Articular chondrocyte of knee joint (primary cell): ENCODE measurements around the gene SPINT3. TPM values are rescaled to one million over a fixed set of nuclear protein-coding genes. Genes with fewer than 3 reads are reported as not detected.

Experiments
- small RNA-seq: library from RNA; depleted of rRNA; stranded (forward); fragments of <200 nt; gene quantifications from one replicate; pipeline ENCODE3, GENCODE V24; 2012
- total RNA-seq: library from RNA; depleted of rRNA; stranded (reverse); fragments of >200 nt; gene quantifications from 2 replicates; pipeline ENCODE4 v1.2.3, GENCODE V29; 2012

SPINT3 gene, protein sequence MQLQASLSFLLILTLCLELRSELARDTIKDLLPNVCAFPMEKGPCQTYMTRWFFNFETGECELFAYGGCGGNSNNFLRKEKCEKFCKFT
- not detected in 2 replicates for total RNA-seq

GRCh38 chr20:45515147-45515913 is at the start of gene SPINT3:
Gene SPINT3, minus strand, starts transcription at chr20:45515622. Its CDS starts 14 bp downstream, at chr20:45515608.

GRCh38 chr20:45547206-45547770 is 31.9 kb upstream of the SPINT3 start, which contains the start of gene EPPIN:
Gene EPPIN, minus strand, starts transcription at chr20:45547401. Its CDS starts 44 bp downstream, at chr20:45547357.

GRCh38 chr20:45539382-45539781 is 24.0 kb upstream of the SPINT3 start, which contains the start of gene WFDC6:
Gene WFDC6, minus strand, starts transcription at chr20:45539482. Its CDS starts 75 bp downstream, at chr20:45539407.

DNA sequence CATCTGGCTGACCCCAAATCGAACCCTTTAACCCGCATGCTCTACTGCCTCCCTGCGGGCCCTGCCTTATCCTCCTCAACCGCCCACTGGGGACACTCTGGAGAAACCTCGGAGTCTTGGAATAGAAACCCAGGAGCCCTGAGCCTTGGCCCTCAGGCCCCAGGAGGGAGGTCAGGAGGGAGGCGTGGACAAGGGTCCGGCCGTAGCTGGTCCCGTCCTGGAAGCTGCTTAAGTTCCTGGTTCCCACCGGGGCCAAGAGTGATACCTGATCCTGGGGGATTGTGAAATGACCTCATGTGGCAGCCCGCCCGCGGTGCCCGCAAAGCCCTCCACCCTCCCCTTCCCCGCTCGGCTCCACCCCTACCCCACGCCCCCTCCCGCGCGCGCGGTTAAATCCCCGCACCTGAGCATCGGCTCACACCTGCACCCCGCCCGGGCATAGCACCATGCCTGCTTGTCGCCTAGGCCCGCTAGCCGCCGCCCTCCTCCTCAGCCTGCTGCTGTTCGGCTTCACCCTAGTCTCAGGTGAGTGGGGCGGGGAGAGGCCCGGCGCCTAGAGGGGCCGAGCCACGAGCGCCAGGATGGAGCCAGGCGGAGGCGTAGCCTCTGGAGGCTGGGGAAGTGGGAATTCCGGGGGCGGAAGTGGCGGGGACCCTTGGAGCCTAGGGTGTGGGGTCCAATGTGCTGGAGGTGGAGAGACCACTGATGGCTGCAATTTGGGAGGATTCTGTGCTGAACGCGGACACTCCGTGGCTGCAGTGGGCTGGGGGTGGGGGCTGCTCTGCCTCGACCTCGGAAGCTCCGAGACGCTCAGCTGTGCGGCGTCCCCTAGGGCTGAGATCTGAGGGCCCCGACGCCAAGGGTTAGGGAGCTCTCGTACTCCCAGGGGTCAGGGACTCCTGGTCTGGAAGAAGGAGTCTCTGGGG is 45.8 kb downstream of the SPINT3 start, which contains the start of gene WFDC2:
Gene WFDC2, plus strand, starts transcription at position 418 of the 926 bp plus-strand sequence. Its CDS starts 29 bp downstream, at position 447.

Small RNA genes within 50 kb of the gene (small RNA-seq; reads per million reads assigned to genes)
- not detected for gene AL031663.1
- not detected for gene HSPD1P21
- gene RNA5SP485 = not detected

Other genes starting within 250 kb of the SPINT3 start
- not detected in 2 replicates for gene RBPJL, start 208.8 kb downstream of the SPINT3 start, total RNA-seq
- not detected in 2 replicates for gene MATN4, start 207.3 kb downstream of the SPINT3 start, total RNA-seq
- 353 and 389 TPM in 2 replicates for gene SDC4, start 167.2 kb downstream of the SPINT3 start, total RNA-seq
- gene SYS1, start 152.5 kb downstream of the SPINT3 start, total RNA-seq = 25.7 and 34.5 TPM in 2 replicates
- not detected in 2 replicates for gene TP53TG5, start 137.3 kb downstream of the SPINT3 start, total RNA-seq
- gene DBNDD2, start 107.3 kb downstream of the SPINT3 start, total RNA-seq = 4.1 and 4.5 TPM in 2 replicates
- 46.9 and 52.1 TPM in 2 replicates for gene PIGT, start 99.5 kb downstream of the SPINT3 start, total RNA-seq
- 0.22 and 0.65 TPM in 2 replicates for gene WFDC2, start 45.9 kb downstream of the SPINT3 start, total RNA-seq
- gene WFDC6, start 23.9 kb upstream of the SPINT3 start, total RNA-seq = not detected in 2 replicates
- not detected in 2 replicates for gene EPPIN, start 31.8 kb upstream of the SPINT3 start, total RNA-seq
- not detected in 2 replicates for gene WFDC8, start 63.7 kb upstream of the SPINT3 start, total RNA-seq
- gene WFDC10A, start 114.1 kb upstream of the SPINT3 start, total RNA-seq = not detected in 2 replicates
- gene WFDC9, start 115.7 kb upstream of the SPINT3 start, total RNA-seq = not detected in 2 replicates
- gene WFDC11, start 154.6 kb upstream of the SPINT3 start, total RNA-seq = not detected in 2 replicates
- gene WFDC13, start 186.4 kb upstream of the SPINT3 start, total RNA-seq = not detected in 2 replicates
- not detected in 2 replicates for gene WFDC10B, start 189.4 kb upstream of the SPINT3 start, total RNA-seq
- not detected in 2 replicates for gene SPINT4, start 206.7 kb upstream of the SPINT3 start, total RNA-seq